HG03378 (cell line): ENCODE data around the gene ZBTB25.

ENCODE experiments used
- ATAC-seq: cut with Tn5 transposase; IDR thresholded peaks from one replicate; pipeline ENCODE4 v1.9.1; 2021; ENCODE audit warnings: mild to moderate bottlenecking, moderate library complexity; ENCODE audit not compliant: unreplicated experiment

Gene ZBTB25

DNA sequence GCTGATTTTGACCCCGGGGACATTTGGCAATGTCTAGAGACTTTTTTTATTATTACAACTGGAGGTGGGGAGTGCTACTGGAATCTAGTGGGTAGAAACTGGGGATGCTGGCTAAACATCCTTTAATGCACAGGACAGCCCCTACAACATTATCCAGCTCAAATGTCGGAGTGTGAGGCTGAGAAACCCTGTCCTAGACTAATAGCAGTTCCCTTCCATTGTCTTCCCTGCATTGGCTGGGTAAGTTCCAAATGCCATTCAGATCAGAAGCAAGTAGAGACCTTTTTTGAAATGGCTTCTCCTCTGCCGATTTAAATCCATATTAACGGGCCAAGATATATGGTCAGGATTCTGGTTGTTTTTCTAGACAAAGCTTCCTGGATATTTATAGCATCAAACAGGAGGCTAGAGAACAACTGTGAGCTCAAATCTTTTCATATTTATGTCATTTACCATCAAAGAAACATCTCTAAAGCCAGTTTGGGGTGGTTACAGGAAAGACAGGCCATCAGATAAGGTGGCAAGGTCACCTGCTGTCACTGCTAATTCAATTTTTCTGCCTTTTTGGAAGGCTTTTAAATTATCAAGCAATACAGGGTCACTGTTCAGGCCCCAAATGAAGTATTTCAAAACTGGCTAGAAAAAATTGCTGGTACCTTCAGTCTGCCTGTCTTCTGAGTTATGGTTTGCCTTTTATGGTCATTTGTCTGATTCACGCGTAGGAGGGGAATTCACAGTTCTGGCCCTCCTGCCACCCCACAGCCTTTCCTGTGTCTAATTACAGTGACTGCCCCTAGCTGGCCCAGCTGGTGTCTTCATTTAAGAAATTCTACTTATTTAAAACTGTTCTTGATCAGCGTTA is 58.4 kb downstream of the ZBTB25 start:
- ATAC-seq = peak; percentile 97

GRCh38 chr14:64444140-64444539 is 59.5 kb downstream of the ZBTB25 start:
- no peak for ATAC-seq

GRCh38 chr14:64442300-64442988 is 61.2 kb downstream of the ZBTB25 start:
- no peak for ATAC-seq

GRCh38 chr14:64440494-64440893 is 63.1 kb downstream of the ZBTB25 start:
- ATAC-seq = no peak

- ATAC-seq = no peak
Measured at GRCh38 chr14:64439141-64439540, 64.5 kb downstream of the ZBTB25 start.

GRCh38 chr14:64438181-64438841 is 65.3 kb downstream of the ZBTB25 start:
- ATAC-seq = no peak

DNA sequence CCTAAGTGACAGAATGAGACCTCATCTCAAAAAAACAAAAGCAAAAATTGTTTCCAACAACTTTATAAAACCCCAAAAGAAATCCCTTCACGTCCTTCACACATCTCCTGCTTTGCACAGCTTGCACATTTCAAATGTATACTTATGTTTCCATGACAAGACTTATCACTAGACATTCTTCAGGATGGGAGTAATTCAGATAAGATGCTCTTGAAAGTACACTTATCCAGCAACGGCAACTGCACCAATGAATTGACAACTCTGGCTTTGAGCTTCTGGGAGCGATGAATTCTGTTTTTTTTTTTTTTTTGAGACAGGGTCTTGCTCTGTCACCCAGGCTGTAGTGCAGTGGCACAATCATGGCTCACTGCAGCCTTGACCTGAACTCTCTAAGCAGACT is 69.1 kb downstream of the ZBTB25 start:
- ATAC-seq = no peak

- ATAC-seq = no peak
Measured at GRCh38 chr14:64423987-64424386, 79.7 kb downstream of the ZBTB25 start.

GRCh38 chr14:64422756-64423155 is 80.9 kb downstream of the ZBTB25 start:
- no peak for ATAC-seq

DNA sequence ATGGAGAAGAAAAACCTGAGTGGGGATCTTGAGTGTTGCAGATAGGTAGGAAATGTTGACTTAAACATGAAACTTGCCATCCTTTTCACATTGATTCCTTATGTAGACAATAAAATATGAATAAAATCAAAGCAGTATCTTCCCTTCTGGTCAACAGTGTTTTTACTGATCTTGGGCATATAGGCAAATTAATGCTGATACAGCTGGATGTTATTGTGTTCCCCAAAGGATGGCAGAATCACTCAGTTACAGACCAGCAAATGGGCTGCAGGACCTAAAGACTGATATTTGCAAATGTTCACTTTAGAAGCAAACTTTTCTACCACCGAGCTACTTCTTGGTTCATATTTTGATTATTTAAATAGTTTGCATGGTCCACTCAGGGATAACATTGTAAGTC is 81.6 kb downstream of the ZBTB25 start:
- ATAC-seq = no peak

DNA sequence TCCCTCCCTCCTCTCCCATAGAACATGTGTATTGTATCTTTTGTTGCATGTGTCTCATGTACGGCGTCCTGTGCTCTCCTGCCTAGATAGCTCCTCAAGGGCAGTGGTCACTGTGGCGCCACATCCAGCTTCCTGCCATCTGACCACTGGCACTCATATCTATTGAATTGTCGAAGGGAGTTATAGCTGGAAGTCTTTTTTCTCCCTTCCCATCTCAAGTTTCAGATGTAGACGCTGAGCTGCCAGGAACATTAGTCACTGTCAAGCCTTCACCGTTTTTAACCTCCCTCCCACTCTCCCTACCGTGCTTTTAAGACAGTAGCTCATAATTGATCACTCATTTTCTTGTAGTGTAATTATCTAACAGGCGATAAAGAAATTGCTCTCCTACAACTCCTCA is 82.5 kb downstream of the ZBTB25 start:
- ATAC-seq = no peak

- ATAC-seq = no peak
Measured at GRCh38 chr14:64419003-64419402, 84.6 kb downstream of the ZBTB25 start.

GRCh38 chr14:64417771-64418125 is 85.9 kb downstream of the ZBTB25 start:
- ATAC-seq = no peak

DNA sequence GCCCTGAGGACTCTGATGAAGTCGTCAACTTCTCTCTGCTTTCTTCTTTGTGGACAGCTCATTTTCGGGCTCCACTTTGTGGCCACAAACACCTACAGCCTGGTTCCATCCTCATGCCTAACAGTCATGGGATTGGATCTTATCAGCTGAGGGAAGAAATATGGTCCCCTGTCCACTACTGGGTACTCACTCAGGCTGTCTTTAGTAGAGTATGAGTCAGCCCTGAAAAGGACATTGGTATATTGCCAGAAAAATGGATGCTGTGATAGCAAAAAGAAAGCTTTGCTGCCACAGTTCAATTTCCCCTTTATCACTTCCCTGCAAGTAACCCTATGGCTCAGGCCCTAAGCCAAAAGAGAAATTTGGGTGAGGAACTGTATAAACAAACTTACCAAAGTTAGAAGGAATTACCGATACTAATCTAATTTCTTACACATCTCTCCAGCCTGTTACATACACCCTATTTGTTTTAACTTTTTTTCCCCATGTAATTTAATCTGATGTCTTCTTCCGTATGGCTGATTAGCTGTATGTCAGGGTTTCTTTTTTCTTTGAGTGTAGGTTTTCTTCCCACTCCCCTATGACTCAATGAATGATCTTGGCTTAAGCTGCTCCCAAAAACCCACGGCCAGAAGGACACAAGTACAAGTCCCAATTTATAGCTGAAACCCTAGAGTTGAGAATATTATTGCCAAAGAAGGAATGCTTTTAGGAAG is 86.4 kb downstream of the ZBTB25 start:
- ATAC-seq = no peak

DNA sequence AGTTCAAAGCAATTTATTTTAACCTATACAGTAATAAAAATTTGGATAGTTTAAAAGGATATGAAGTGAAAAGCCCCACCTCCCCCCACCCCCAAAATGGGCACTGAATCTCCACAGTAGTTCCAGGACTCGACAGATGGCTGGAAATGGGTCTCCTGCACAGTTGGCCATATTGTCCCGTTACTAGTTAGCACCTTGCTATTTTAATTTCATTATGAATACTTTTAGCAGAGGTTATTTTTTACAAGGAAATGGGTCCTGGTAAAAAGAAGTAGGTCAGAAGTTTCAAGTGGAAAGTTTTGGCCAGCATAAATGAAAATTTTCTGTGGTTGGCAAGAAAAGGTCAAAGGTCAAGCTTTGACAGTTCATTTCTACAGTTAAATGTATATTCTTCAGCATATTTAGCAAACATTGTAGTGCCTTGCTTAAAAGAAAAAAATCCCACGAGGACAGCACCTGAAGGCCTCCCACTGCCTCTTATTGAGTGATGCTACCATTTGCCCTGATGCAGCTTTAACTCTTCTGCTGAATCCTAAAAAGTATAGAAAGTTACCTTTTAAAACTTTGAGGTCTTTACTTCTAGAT is 87.2 kb downstream of the ZBTB25 start:
- ATAC-seq = no peak

DNA sequence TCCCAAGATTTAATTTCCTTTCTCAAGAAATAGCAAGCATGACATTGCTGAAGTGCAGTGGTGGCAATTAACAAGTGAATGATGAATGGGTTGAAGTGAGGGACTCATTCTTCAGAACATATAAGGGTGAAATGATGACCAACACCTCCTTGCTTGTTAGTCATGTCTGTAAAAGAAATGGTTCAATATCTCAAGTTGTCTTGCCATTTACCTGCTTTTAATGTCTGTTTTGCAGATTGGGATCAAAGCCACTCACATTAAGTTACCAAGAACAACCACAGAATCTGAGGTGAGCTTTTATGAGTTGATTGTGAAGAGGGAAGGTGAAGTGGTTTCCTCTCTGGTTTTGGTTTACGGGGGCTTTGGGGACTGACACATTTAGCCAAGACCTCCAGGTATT is 91.4 kb downstream of the ZBTB25 start:
- no peak for ATAC-seq

DNA sequence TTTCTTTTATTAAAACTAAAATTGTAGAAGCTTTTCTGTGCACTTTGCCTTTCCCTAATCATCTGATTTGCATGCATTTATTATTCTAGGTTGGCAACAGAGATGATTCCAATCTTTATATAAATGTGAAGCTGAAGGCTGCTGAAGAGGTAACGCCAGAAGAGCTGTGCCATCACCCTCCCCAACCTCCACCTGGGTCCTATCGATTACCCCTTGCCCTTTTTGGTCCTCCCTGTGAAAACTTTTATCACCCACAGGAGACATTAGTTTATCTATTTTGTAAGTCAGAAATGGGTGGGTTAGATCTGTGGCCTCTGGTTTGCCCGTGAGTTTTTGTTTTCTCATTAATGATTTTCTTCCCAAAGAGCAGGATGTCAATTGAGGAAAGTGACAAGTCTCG is 92.6 kb downstream of the ZBTB25 start:
- no peak for ATAC-seq

GRCh38 chr14:64410084-64410774 is 93.4 kb downstream of the ZBTB25 start:
- no peak for ATAC-seq

DNA sequence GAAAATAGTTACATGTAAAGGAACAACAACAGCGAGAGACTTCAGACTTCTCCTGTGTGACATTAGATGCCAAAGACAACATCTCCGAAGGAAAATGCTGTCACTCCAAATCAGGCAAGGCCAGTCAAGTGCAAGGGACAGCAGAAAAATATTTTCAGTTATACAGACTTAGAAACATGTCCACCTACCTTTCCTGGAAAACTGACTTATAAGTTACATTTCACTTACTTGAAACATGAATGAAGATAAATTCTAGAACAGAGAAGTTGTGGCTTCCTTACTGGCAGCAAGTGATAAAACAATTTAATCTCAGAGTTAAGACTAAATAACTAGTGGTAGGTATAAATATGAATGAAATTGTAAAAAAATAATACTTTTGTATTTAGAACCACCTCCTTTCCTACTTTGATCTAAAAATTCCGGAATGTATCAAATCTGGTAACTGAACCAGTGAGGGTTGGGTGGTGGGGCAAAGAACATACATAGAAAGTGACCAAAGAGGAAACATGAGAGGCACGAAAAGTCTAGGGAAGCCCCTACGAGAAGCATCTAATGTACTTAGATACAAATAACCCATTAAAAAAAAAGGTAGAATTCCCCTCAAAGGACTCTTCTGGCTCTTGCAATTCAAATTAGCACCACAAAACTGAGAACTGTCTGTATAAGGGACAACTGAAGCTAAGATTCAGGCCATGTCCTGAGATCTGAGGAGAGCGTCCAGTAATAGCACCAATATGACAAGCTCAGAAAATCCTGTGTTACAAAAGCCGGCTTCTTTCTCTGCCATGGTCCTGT is 94.3 kb downstream of the ZBTB25 start:
- ATAC-seq = peak; percentile 57

GRCh38 chr14:64407329-64407728 is 96.3 kb downstream of the ZBTB25 start:
- no peak for ATAC-seq
